Measurements from ENCODE around the gene PDCD1. TPM values are rescaled to one million over a fixed set of nuclear protein-coding genes. Genes with fewer than 3 reads are reported as not detected.

Gene PDCD1
- total RNA-seq, 3 donors from 2014 or later (not counting 1 experiment from before 2014, with no cell fraction given): 0.45 TPM; not detected in 2

- H3K4me1 Mint-ChIP-seq: peaks cover 0 to 13% of the 10 kb centered on the region in 2 donors
- H3K27ac Mint-ChIP-seq: no peak overlapping the region
- Histone ChIP-seq H3K4me3 (ENCODE audit: low read length) (no peak overlapping the region), H3K27me3 (ENCODE audit: control insufficient read depth, insufficient read depth, low read length) (no peaks in the 10 kb centered on the region), H3K36me3 (ENCODE audit: control insufficient read depth, insufficient read depth, low read length) (no peaks in the 10 kb centered on the region), H3K9me3 (ENCODE audit: control insufficient read depth, insufficient read depth, low read length) (no peaks in the 10 kb centered on the region), H3K27ac (ENCODE audit: low read length) (no peak overlapping the region), H3K4me1 (ENCODE audit: control insufficient read depth, insufficient read depth, low read length) (peaks cover 32% of the 10 kb centered on the region)
- ATAC-seq (no peak), DNase-seq (peak in 1 of 2 donors; percentile 8)
- intact Hi-C loops (cut with micrococcal nuclease): no loop called here
- no peak overlapping the region for H3K4me3 Mint-ChIP-seq
- H3K9me3 Mint-ChIP-seq: no peaks in the 10 kb centered on the region
- H3K36me3 Mint-ChIP-seq: no peaks in the 10 kb centered on the region
- no peak for TF ChIP-seq CTCF (IDR thresholded peaks at IDR 0.05)
- WGBS (ENCODE audit: insufficient coverage): 89% methylated on average over 20 of the region's 20 CpGs
- peaks cover 0 to 9% of the 10 kb centered on the region in 2 donors for H3K27me3 Mint-ChIP-seq (ENCODE audit: low read depth in 2 of 2)
These were observed 2.7 kb downstream of the PDCD1 start for GRCh38 chr2:241855888-241856422.

GRCh38 chr2:241855245-241855887, 3.3 kb downstream of the PDCD1 start:
- peaks cover 27% of the 10 kb centered on the region for H3K4me1 ChIP-seq (ENCODE audit: control insufficient read depth, insufficient read depth, low read length)
- WGBS (ENCODE audit: insufficient coverage): 91% methylated on average over 16 of the region's 18 CpGs
- no peak overlapping the region for H3K4me3 ChIP-seq (ENCODE audit: low read length)
- Mint-ChIP-seq H3K4me3 (no peak overlapping the region), H3K9me3 (no peaks in the 10 kb centered on the region), H3K27me3 (ENCODE audit: low read depth in 2 of 2) (peaks cover 0 to 9% of the 10 kb centered on the region in 2 donors), H3K4me1 (peaks cover 0 to 7% of the 10 kb centered on the region in 2 donors), H3K27ac (no peak overlapping the region), H3K36me3 (no peaks in the 10 kb centered on the region)
- TF ChIP-seq CTCF (IDR thresholded peaks at IDR 0.05): no peak
- intact Hi-C loops (cut with micrococcal nuclease): no loop called here
- no peaks in the 10 kb centered on the region for H3K27me3 ChIP-seq (ENCODE audit: control insufficient read depth, insufficient read depth, low read length)
- DNase-seq (peak in 1 of 2 donors; percentile 6), ATAC-seq (no peak)
- no peaks in the 10 kb centered on the region for H3K9me3 ChIP-seq (ENCODE audit: control insufficient read depth, insufficient read depth, low read length)
- H3K27ac ChIP-seq (ENCODE audit: low read length): no peak overlapping the region
- H3K36me3 ChIP-seq (ENCODE audit: control insufficient read depth, insufficient read depth, low read length): no peaks in the 10 kb centered on the region

DNA sequence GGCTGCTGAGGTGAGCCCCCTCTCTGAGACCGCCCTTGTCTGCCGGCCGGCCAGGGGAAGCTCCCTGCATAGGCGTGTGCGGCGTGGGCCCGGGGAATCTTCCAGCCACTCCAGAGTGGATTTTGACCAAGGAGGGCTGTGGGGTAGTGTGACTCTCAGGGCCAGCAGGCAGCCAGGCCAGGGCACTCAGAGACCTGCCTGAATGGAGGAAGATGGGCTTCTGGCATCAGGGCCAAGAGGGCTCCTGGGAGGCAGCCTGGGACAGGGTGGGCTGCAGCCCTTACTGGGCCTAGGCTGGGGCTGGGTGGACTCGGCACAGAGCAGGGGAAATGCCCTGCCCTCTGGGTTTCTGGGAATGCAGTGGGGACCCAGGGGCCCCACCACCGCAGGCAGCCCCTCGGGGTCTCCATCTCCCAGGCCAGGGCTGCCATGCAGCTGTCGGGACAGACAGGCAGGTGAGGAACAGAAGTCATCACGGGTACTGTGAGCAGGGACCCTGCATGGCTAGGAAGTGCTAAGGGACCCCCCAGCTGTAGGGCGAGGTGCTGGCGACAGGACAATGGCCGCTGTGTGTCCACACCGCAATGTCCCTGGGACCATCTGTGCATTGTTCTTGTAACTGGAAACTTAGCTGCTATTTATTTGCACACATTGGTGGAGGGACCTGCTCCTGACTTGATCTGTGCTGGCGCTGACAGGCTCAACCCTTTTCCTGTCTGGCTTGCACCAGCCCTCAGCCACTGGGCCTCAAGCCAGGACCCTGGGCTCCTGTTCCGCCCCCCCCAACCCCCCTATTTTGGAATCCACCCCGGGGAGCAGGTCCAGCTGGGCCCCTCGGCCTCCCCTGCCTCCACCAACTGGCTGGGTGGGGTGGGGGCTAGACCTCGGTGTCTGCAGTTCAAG, 4.1 kb downstream of the PDCD1 start:
- Mint-ChIP-seq H3K36me3 (no peaks in the 10 kb centered on the region), H3K4me1 (peaks cover 0 to 3% of the 10 kb centered on the region in 2 donors), H3K27ac (no peak overlapping the region), H3K27me3 (ENCODE audit: low read depth in 2 of 2) (peaks cover 0 to 7% of the 10 kb centered on the region in 2 donors), H3K9me3 (no peaks in the 10 kb centered on the region), H3K4me3 (no peak overlapping the region)
- H3K27ac ChIP-seq (ENCODE audit: low read length): no peak overlapping the region
- no peaks in the 10 kb centered on the region for H3K27me3 ChIP-seq (ENCODE audit: control insufficient read depth, insufficient read depth, low read length)
- no peaks in the 10 kb centered on the region for H3K36me3 ChIP-seq (ENCODE audit: control insufficient read depth, insufficient read depth, low read length)
- no peak overlapping the region for H3K4me3 ChIP-seq (ENCODE audit: low read length)
- H3K9me3 ChIP-seq (ENCODE audit: control insufficient read depth, insufficient read depth, low read length): no peaks in the 10 kb centered on the region
- peak in 1 of 2 donors; percentile 12 for DNase-seq
- no peak for ATAC-seq
- WGBS (ENCODE audit: insufficient coverage): 62% methylated on average over 18 of the region's 21 CpGs
- peaks cover 19% of the 10 kb centered on the region for H3K4me1 ChIP-seq (ENCODE audit: control insufficient read depth, insufficient read depth, low read length)
- TF ChIP-seq CTCF (IDR thresholded peaks at IDR 0.05): no peak
- intact Hi-C loops (cut with micrococcal nuclease): no loop called here
